ENCODE results near the gene UHRF2.
"Not testable (repeated sequence)": the region's sequence is repeated elsewhere in the genome, so short reads cannot be mapped to it uniquely, and the experiment has no call there.

Gene UHRF2

GRCh38 chr9:6412487-6413364 lies at the start of gene UHRF2:
TSS of gene UHRF2 (plus strand) at chr9:6413199. CDS start at chr9:6413491, 292 bp downstream.
- DNase-seq (ENCODE audit: low read depth in 2 of 2), result peak; percentile 98 to 99

GRCh38 chr9:6367128-6367890 lies 45.7 kb upstream of the UHRF2 start:
- DNase-seq (ENCODE audit: low read depth in 2 of 2), result no peak

GRCh38 chr9:6368831-6369230 lies 44.2 kb upstream of the UHRF2 start:
- DNase-seq (ENCODE audit: low read depth in 2 of 2), result no peak

- DNase-seq (ENCODE audit: low read depth in 2 of 2), result not testable (repeated sequence)
Measured at GRCh38 chr9:6381477-6382012, 31.5 kb upstream of the UHRF2 start.

GRCh38 chr9:6382681-6383080 lies 30.3 kb upstream of the UHRF2 start:
- DNase-seq (ENCODE audit: low read depth in 2 of 2), result no peak

GRCh38 chr9:6383551-6384225 lies 29.3 kb upstream of the UHRF2 start:
- DNase-seq (ENCODE audit: low read depth in 2 of 2), result no peak

- no peak for DNase-seq (ENCODE audit: low read depth in 2 of 2)
Measured at GRCh38 chr9:6384732-6385131, 28.3 kb upstream of the UHRF2 start.

- DNase-seq (ENCODE audit: low read depth in 2 of 2), result no peak
Measured at GRCh38 chr9:6399071-6399470, 13.9 kb upstream of the UHRF2 start.

GRCh38 chr9:6405371-6405770 lies 7.6 kb upstream of the UHRF2 start:
- no peak for DNase-seq (ENCODE audit: low read depth in 2 of 2)

GRCh38 chr9:6407778-6408177 lies 5.2 kb upstream of the UHRF2 start:
- DNase-seq (ENCODE audit: low read depth in 2 of 2), result no peak

GRCh38 chr9:6408320-6408719 lies 4.7 kb upstream of the UHRF2 start:
- no peak for DNase-seq (ENCODE audit: low read depth in 2 of 2)

- DNase-seq (ENCODE audit: low read depth in 2 of 2), result no peak
Measured at GRCh38 chr9:6409811-6410210, 3.2 kb upstream of the UHRF2 start.

- no peak for DNase-seq (ENCODE audit: low read depth in 2 of 2)
Measured at GRCh38 chr9:6410633-6411032, 2.4 kb upstream of the UHRF2 start.

GRCh38 chr9:6413365-6414246 lies 607 bp downstream of the UHRF2 start:
- DNase-seq (ENCODE audit: low read depth in 2 of 2), result no peak

GRCh38 chr9:6414247-6414641 lies 1.2 kb downstream of the UHRF2 start:
- DNase-seq (ENCODE audit: low read depth in 2 of 2), result no peak

GRCh38 chr9:6415266-6415665 lies 2.3 kb downstream of the UHRF2 start:
- DNase-seq (ENCODE audit: low read depth in 2 of 2), result no peak

- no peak for DNase-seq (ENCODE audit: low read depth in 2 of 2)
Measured at GRCh38 chr9:6417186-6417585, 4.2 kb downstream of the UHRF2 start.

- no peak for DNase-seq (ENCODE audit: low read depth in 2 of 2)
Measured at GRCh38 chr9:6418764-6419163, 5.8 kb downstream of the UHRF2 start.

- no peak for DNase-seq (ENCODE audit: low read depth in 2 of 2)
Measured at GRCh38 chr9:6424940-6425339, 11.9 kb downstream of the UHRF2 start.

GRCh38 chr9:6426117-6426516 lies 13.1 kb downstream of the UHRF2 start:
- DNase-seq (ENCODE audit: low read depth in 2 of 2), result no peak
